NB4 (cell line): ENCODE measurements around the gene ADGRL2.

Experiments used
- CTCF ChIP-seq: IDR thresholded peaks from one replicate; pipeline ENCODE4 v1.5.1; 2012; ENCODE audit warnings: low read depth, low read length
- POLR2A ChIP-seq: IDR thresholded peaks from 2 replicates; pipeline ENCODE4 v1.6.1; 2011; ENCODE audit warnings: mild to moderate bottlenecking; ENCODE audit not compliant: insufficient read length; ENCODE audit errors: extremely low read depth

- TF ChIP-seq CTCF (no peak), POLR2A (no peak)
Measured at GRCh38 chr1:81792184-81792583, 8.6 kb upstream of the ADGRL2 start.
